Stomach (tissue), 9 donors: ENCODE results near the gene AFAP1. TPM values are rescaled to one million over a fixed set of nuclear protein-coding genes. Genes with fewer than 3 reads are reported as not detected.
A peak's percentile ranks its signal among the peaks of the same experiment; 100 is the strongest.

Experiments used
- DNase-seq, 2 donors: peaks; one replicate each; pipeline versions ENCODE4 v3.0.0 to v3.0.0-alpha.2; 2013 to 2019
- H3K27ac ChIP-seq, 5 donors: fragments of 200-600 bp in 4 of 5; sonication (generic) in 4 of 5; one replicate each; pipeline ENCODE4 v1.5.1; 2013 to 2019; ENCODE audit warnings: mild to moderate bottlenecking in 1 of 5, moderate library complexity in 1 of 5
- H3K27me3 ChIP-seq, 3 donors: fragments of 200-600 bp; sonication (generic); one replicate each; pipeline ENCODE4 v1.5.1; 2017 to 2019; ENCODE audit warnings: mixed run types in 1 of 3
- H3K36me3 ChIP-seq, 4 donors: fragments of 200-600 bp; sonication (generic); 1 replicate in 3 of 4; 2 replicates in 1 of 4; pipeline ENCODE4 v1.5.1; 2016 to 2019
- H3K4me1 ChIP-seq, 4 donors: fragments of 200-600 bp; sonication (generic); one replicate each; pipeline ENCODE4 v1.5.1; 2016 to 2019
- H3K4me3 ChIP-seq, 4 donors: fragments of 200-600 bp; sonication (generic) in 3 of 4; one replicate each; pipeline ENCODE4 v1.5.1; 2016 to 2019; ENCODE audit warnings: mild to moderate bottlenecking in 1 of 4
- H3K9me3 ChIP-seq, 4 donors: fragments of 200-600 bp; sonication (generic); one replicate each; pipeline ENCODE4 v1.5.1; 2016 to 2019
- CTCF ChIP-seq, 7 experiments: fragments of 450-650 bp in 4 of 7; fragments of 200-600 bp in 3 of 7; sonication (generic) in 3 of 7; IDR thresholded peaks; one replicate each; pipeline ENCODE4 v1.5.1; 2016 to 2019; ENCODE audit warnings: antibody characterized with exemption in 7 of 7, control low read depth in 2 of 7, mild to moderate bottlenecking in 1 of 7
- EP300 ChIP-seq: sonication (generic); formaldehyde crosslinking; IDR thresholded peaks from one replicate; pipeline ENCODE4 v1.6.1; 2017; ENCODE audit warnings: antibody characterized with exemption
- POLR2A ChIP-seq, 4 donors: fragments of 450-650 bp; IDR thresholded peaks; one replicate each; pipeline ENCODE4 v1.6.1; 2016; ENCODE audit warnings: antibody characterized with exemption in 4 of 4, control low read depth in 2 of 4, mild to moderate bottlenecking in 1 of 4, moderate library complexity in 1 of 4
- POLR2AphosphoS5 ChIP-seq, 3 donors: sonication (generic); formaldehyde crosslinking; IDR thresholded peaks; one replicate each; pipeline ENCODE4 v1.6.1; 2016; ENCODE audit warnings: antibody characterized with exemption in 3 of 3
- WGBS, 5 donors: extraction: QIAGEN DNeasy Blood & Tissue Kit in 3 of 5; methylation state at CpG; one replicate each; pipeline versions ENCODE4 v1.1.5 to v1.1.7; 2013 to 2018; 5-methylcytosine and 5-hydroxymethylcytosine counted together
- intact Hi-C: fragments of 100-400 bp; cut with DNase I; formaldehyde crosslinking; loops from one replicate; pipeline ENCODE4 v1.15.1; 2023; ENCODE audit warnings: low total_unique reads
- polyA plus RNA-seq, 3 donors: library from polyadenylated mRNA; stranded (reverse); fragments of 200-250 nt; gene quantifications; one replicate each; pipeline ENCODE4 v1.2.3, GENCODE V29; 2013
- total RNA-seq, 5 donors: library from RNA; depleted of rRNA; stranded (reverse); fragments of >200 nt; gene quantifications; one replicate each; pipeline versions ENCODE4 v1.1.0 to v1.2.3, GENCODE V29; 2014 to 2016
- donor health status: healthy with polysubstance abuse.
- donor health status: Bipolar disorder and iron deficiency.
- donor health status: healthy.

Gene AFAP1
- total and polyA plus RNA-seq, 8 donors, result 4.1 to 88.9 (median 12.8) TPM

- WGBS, 5 donors, result 72 to 82% (median 74%) methylated on average over 6 of the region's 6 CpGs
- intact Hi-C loops, result no loop called here
- H3K27ac ChIP-seq, result peak overlapping the region in 4 of 5 donors; percentile 82 to 87 (median 87)
These were observed 130.9 kb downstream of the AFAP1 start for GRCh38 chr4:7808752-7809151.

GRCh38 chr4:7808181-7808580, 131.5 kb downstream of the AFAP1 start:
- TF ChIP-seq CTCF (IDR thresholded peaks at IDR 0.05), result no peak
- no peak for TF ChIP-seq POLR2AphosphoS5 (IDR thresholded peaks at IDR 0.05)
- no peak for TF ChIP-seq EP300
- TF ChIP-seq POLR2A (IDR thresholded peaks at IDR 0.05), result no peak
- no peaks in the 10 kb centered on the region for H3K27me3 ChIP-seq
- H3K4me1 ChIP-seq, result peaks cover 52 to 96% (median 71%) of the 10 kb centered on the region in 4 donors
- H3K9me3 ChIP-seq, result no peaks in the 10 kb centered on the region
- H3K27ac ChIP-seq, result peak overlapping the region in 4 of 5 donors; percentile 82 to 87 (median 87)
- H3K36me3 ChIP-seq, result peaks cover 0 to 17% (median 0%) of the 10 kb centered on the region in 4 donors
- 92 to 99% (median 96%) methylated on average over 8 of the region's 8 CpGs for WGBS, 5 donors
- intact Hi-C loops, result no loop called here
- DNase-seq, result no peak
- no peak overlapping the region for H3K4me3 ChIP-seq

More at GRCh38 chr4:7808752-7809151, 130.9 kb downstream of the AFAP1 start:
- no peak overlapping the region for H3K4me3 ChIP-seq
- H3K9me3 ChIP-seq, result no peaks in the 10 kb centered on the region
- TF ChIP-seq POLR2AphosphoS5 (IDR thresholded peaks at IDR 0.05) (no peak), EP300 (no peak), POLR2A (IDR thresholded peaks at IDR 0.05) (no peak), CTCF (IDR thresholded peaks at IDR 0.05) (no peak)
- peaks cover 0 to 17% (median 0%) of the 10 kb centered on the region in 4 donors for H3K36me3 ChIP-seq
- no peak for DNase-seq
- peaks cover 52 to 100% (median 74%) of the 10 kb centered on the region in 4 donors for H3K4me1 ChIP-seq
- H3K27me3 ChIP-seq, result no peaks in the 10 kb centered on the region

GRCh38 chr4:7807351-7807921, 132.2 kb downstream of the AFAP1 start:
- peaks cover 0 to 17% (median 0%) of the 10 kb centered on the region in 4 donors for H3K36me3 ChIP-seq
- WGBS, 5 donors, result 53 to 81% (median 79%) methylated on average over 12 of the region's 12 CpGs
- no peaks in the 10 kb centered on the region for H3K27me3 ChIP-seq
- no peak for DNase-seq
- TF ChIP-seq EP300 (no peak), POLR2AphosphoS5 (IDR thresholded peaks at IDR 0.05) (no peak), CTCF (IDR thresholded peaks at IDR 0.05) (no peak), POLR2A (IDR thresholded peaks at IDR 0.05) (no peak)
- H3K27ac ChIP-seq, result peak overlapping the region; percentile 4 to 87 (median 87)
- intact Hi-C loops, result no loop called here
- H3K9me3 ChIP-seq, result no peaks in the 10 kb centered on the region
- peaks cover 52 to 88% (median 68%) of the 10 kb centered on the region in 4 donors for H3K4me1 ChIP-seq
- no peak overlapping the region for H3K4me3 ChIP-seq

- 34 to 49% (median 40%) methylated on average over 11 of the region's 11 CpGs for WGBS, 5 donors
- peak overlapping the region in 2 of 4 donors; percentile 1 to 9 for H3K4me3 ChIP-seq
- peaks cover 47 to 79% (median 61%) of the 10 kb centered on the region in 4 donors for H3K4me1 ChIP-seq
- intact Hi-C loops, result no loop called here
- H3K27ac ChIP-seq, result peak overlapping the region; percentile 66 to 87 (median 87)
- TF ChIP-seq POLR2A (IDR thresholded peaks at IDR 0.05), result no peak
- TF ChIP-seq EP300, result no peak
- TF ChIP-seq POLR2AphosphoS5 (IDR thresholded peaks at IDR 0.05), result peak in 2 of 3 donors; percentile 16 to 47
- TF ChIP-seq CTCF (IDR thresholded peaks at IDR 0.05), result no peak
- DNase-seq, result peak; percentile 70 to 93
- H3K36me3 ChIP-seq, result peaks cover 0 to 17% (median 0%) of the 10 kb centered on the region in 4 donors
- H3K27me3 ChIP-seq, result no peaks in the 10 kb centered on the region
- H3K9me3 ChIP-seq, result no peaks in the 10 kb centered on the region
These were observed 133.1 kb downstream of the AFAP1 start for GRCh38 chr4:7806338-7807090.
